ENCODE measurements around the gene KRT9. TPM values are rescaled to one million over a fixed set of nuclear protein-coding genes. Genes with fewer than 3 reads are reported as not detected.

The KRT9 gene
- total RNA-seq, 3 donors from 2014 or later (not counting 1 experiment from before 2014, with no cell fraction given), result not detected

GRCh38 chr17:41553176-41553575, 18.7 kb downstream of the KRT9 start:
- Mint-ChIP-seq H3K27me3 (ENCODE audit: low read depth in 2 of 2) (peaks cover 20 to 45% of the 10 kb centered on the region in 2 donors), H3K4me1 (peaks cover 9 to 14% of the 10 kb centered on the region in 2 donors), H3K4me3 (no peak overlapping the region), H3K27ac (peak overlapping the region in 1 of 2 donors; percentile 48), H3K36me3 (no peaks in the 10 kb centered on the region), H3K9me3 (no peaks in the 10 kb centered on the region)
- intact Hi-C loops (cut with micrococcal nuclease), result no loop called here
- Histone ChIP-seq H3K27me3 (ENCODE audit: control insufficient read depth, insufficient read depth, low read length) (peaks cover 3% of the 10 kb centered on the region), H3K27ac (ENCODE audit: low read length) (no peak overlapping the region), H3K4me3 (ENCODE audit: low read length) (no peak overlapping the region), H3K4me1 (ENCODE audit: control insufficient read depth, insufficient read depth, low read length) (peaks cover 16% of the 10 kb centered on the region), H3K36me3 (ENCODE audit: control insufficient read depth, insufficient read depth, low read length) (no peaks in the 10 kb centered on the region), H3K9me3 (ENCODE audit: control insufficient read depth, insufficient read depth, low read length) (no peaks in the 10 kb centered on the region)
- WGBS (ENCODE audit: insufficient coverage), result 75% methylated on average over 4 of the region's 4 CpGs
- no peak for TF ChIP-seq CTCF (IDR thresholded peaks at IDR 0.05)
- DNase-seq, result no peak
- no peak for ATAC-seq

- ATAC-seq (no peak), DNase-seq (no peak)
- H3K27me3 ChIP-seq (ENCODE audit: control insufficient read depth, insufficient read depth, low read length), result peaks cover 3% of the 10 kb centered on the region
- no peak overlapping the region for H3K27ac ChIP-seq (ENCODE audit: low read length)
- no peaks in the 10 kb centered on the region for H3K9me3 ChIP-seq (ENCODE audit: control insufficient read depth, insufficient read depth, low read length)
- no peak for TF ChIP-seq CTCF (IDR thresholded peaks at IDR 0.05)
- H3K4me3 ChIP-seq (ENCODE audit: low read length), result no peak overlapping the region
- H3K4me1 Mint-ChIP-seq, result peaks cover 9 to 22% of the 10 kb centered on the region in 2 donors
- WGBS (ENCODE audit: insufficient coverage), result 82% methylated on average over 5 of the region's 5 CpGs
- H3K27me3 Mint-ChIP-seq (ENCODE audit: low read depth in 2 of 2), result peaks cover 21 to 38% of the 10 kb centered on the region in 2 donors
- H3K4me3 Mint-ChIP-seq, result no peak overlapping the region
- peaks cover 17% of the 10 kb centered on the region for H3K4me1 ChIP-seq (ENCODE audit: control insufficient read depth, insufficient read depth, low read length)
- H3K36me3 ChIP-seq (ENCODE audit: control insufficient read depth, insufficient read depth, low read length), result no peaks in the 10 kb centered on the region
- peak overlapping the region in 1 of 2 donors; percentile 48 for H3K27ac Mint-ChIP-seq
- no peaks in the 10 kb centered on the region for H3K9me3 Mint-ChIP-seq
- intact Hi-C loops (cut with micrococcal nuclease), result no loop called here
- no peaks in the 10 kb centered on the region for H3K36me3 Mint-ChIP-seq
Observed at GRCh38 chr17:41552455-41552854, 19.4 kb downstream of the KRT9 start.

- peaks cover 0 to 3% of the 10 kb centered on the region in 2 donors for H3K9me3 Mint-ChIP-seq
- TF ChIP-seq CTCF (IDR thresholded peaks at IDR 0.05), result no peak
- no peak overlapping the region for H3K4me3 ChIP-seq (ENCODE audit: low read length)
Observed at GRCh38 chr17:41551365-41551764, 20.5 kb downstream of the KRT9 start.

GRCh38 chr17:41549596-41550039, 22.2 kb downstream of the KRT9 start:
- H3K27me3 ChIP-seq (ENCODE audit: control insufficient read depth, insufficient read depth, low read length), result no peaks in the 10 kb centered on the region
- TF ChIP-seq CTCF (IDR thresholded peaks at IDR 0.05), result no peak
- peaks cover 17% of the 10 kb centered on the region for H3K4me1 ChIP-seq (ENCODE audit: control insufficient read depth, insufficient read depth, low read length)
- 84% methylated on average over 8 of the region's 8 CpGs for WGBS (ENCODE audit: insufficient coverage)
- peak overlapping the region; percentile 58 to 65 for H3K27ac Mint-ChIP-seq
- no peak overlapping the region for H3K27ac ChIP-seq (ENCODE audit: low read length)
- no peak overlapping the region for H3K4me3 ChIP-seq (ENCODE audit: low read length)
- peaks cover 22 to 26% of the 10 kb centered on the region in 2 donors for H3K27me3 Mint-ChIP-seq (ENCODE audit: low read depth in 2 of 2)
- ATAC-seq, result no peak
- peaks cover 0 to 3% of the 10 kb centered on the region in 2 donors for H3K9me3 Mint-ChIP-seq
- H3K9me3 ChIP-seq (ENCODE audit: control insufficient read depth, insufficient read depth, low read length), result no peaks in the 10 kb centered on the region
- H3K36me3 ChIP-seq (ENCODE audit: control insufficient read depth, insufficient read depth, low read length), result no peaks in the 10 kb centered on the region
- no peaks in the 10 kb centered on the region for H3K36me3 Mint-ChIP-seq
- H3K4me3 Mint-ChIP-seq, result peak overlapping the region; percentile 69
- intact Hi-C loops (cut with micrococcal nuclease), result loop anchor here (1.0 to 5.0 kb wide), 3 partner anchors 99 to 642 kb away; no protein-coding TSS in a partner anchor
- H3K4me1 Mint-ChIP-seq, result peaks cover 9 to 23% of the 10 kb centered on the region in 2 donors
- no peak for DNase-seq

More at GRCh38 chr17:41551365-41551764, 20.5 kb downstream of the KRT9 start:
- Mint-ChIP-seq H3K36me3 (no peaks in the 10 kb centered on the region), H3K27ac (no peak overlapping the region), H3K4me3 (no peak overlapping the region), H3K4me1 (peaks cover 9 to 23% of the 10 kb centered on the region in 2 donors), H3K27me3 (ENCODE audit: low read depth in 2 of 2) (peaks cover 22 to 33% of the 10 kb centered on the region in 2 donors)
- ATAC-seq (no peak), DNase-seq (no peak)
- peaks cover 17% of the 10 kb centered on the region for H3K4me1 ChIP-seq (ENCODE audit: control insufficient read depth, insufficient read depth, low read length)
- intact Hi-C loops (cut with micrococcal nuclease), result no loop called here
- WGBS (ENCODE audit: insufficient coverage), result 78% methylated on average over 3 of the region's 5 CpGs
- peaks cover 3% of the 10 kb centered on the region for H3K27me3 ChIP-seq (ENCODE audit: control insufficient read depth, insufficient read depth, low read length)
- no peaks in the 10 kb centered on the region for H3K9me3 ChIP-seq (ENCODE audit: control insufficient read depth, insufficient read depth, low read length)
- no peak overlapping the region for H3K27ac ChIP-seq (ENCODE audit: low read length)
- H3K36me3 ChIP-seq (ENCODE audit: control insufficient read depth, insufficient read depth, low read length), result no peaks in the 10 kb centered on the region

Data from natural killer cell (primary cell).